Fibroblast of the conjunctiva (primary cell): ENCODE measurements around the gene FAM9B.

Source experiments
- DNase-seq: peaks from one replicate; pipeline ENCODE4 v3.0.0-alpha.2; 2010; ENCODE audit warnings: low read depth

The FAM9B gene

DNA sequence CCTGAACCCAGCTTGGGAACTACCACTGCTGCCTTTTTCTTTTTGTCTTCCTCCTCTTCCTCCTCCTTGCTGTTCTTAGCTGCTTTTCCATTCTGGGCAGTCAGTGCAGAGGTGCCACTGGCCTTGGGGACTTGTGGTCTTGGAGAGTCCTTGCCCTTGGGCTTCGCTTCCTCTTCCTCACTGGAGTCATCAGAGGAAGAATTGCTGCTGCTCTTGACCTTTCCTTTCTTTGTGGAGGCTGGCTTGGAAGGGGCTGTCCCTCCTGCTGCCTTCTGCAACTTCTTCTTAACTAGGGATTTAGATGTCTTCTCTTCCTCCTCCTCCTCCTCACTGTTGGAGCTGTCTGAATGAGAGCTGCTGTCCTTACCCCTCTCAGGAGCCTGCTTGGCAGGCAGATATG is 53.2 kb downstream of the FAM9B start:
- DNase-seq: no peak
